ENCODE results near the gene TIAL1.
"Not testable (repeated sequence)": the region's sequence is repeated elsewhere in the genome, so short reads cannot be mapped to it uniquely, and the experiment has no call there.

The TIAL1 gene

DNA sequence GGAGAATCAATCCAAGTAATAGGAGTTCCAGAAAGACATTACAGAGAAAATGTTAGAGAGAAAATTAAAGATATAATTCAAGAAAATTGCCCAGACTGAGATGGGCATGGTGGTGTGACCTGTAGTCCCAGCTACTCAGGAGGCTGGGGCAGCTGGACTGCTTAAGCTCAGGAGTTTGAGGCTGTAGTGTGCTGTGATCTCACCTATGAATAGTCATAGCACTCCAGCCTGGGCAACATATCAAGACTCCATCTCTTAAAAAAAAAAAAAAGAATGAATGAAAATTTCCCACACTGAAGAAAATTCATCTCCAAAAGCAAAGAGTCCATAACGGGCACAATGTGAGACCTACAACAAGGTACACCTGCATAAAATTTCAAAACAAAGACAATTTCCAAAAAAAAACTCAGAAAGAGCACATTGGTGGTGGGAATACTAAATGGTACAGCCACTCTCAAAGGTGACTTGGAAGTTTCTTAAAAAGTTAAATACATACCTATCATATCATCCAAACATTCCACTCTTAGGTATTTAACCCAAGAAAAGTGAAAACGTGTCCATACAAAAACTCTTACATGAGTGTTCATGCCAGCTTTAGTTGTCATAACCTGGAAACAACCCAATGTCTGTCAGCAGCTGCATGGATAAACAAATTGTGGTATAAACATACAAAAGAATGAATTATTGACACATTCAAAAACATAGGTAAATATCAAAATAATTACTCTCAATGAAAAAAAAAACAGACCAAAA is 47.3 kb downstream of the TIAL1 start:
- DNase-seq (ENCODE audit: low read depth), result no peak

- DNase-seq (ENCODE audit: low read depth), result no peak
These were observed 50.8 kb downstream of the TIAL1 start for GRCh38 chr10:119546009-119546408.

- no peak for DNase-seq (ENCODE audit: low read depth)
These were observed 51.5 kb downstream of the TIAL1 start for GRCh38 chr10:119545310-119545709.

GRCh38 chr10:119543814-119544642 is 52.7 kb downstream of the TIAL1 start:
- DNase-seq (ENCODE audit: low read depth), result no peak

DNA sequence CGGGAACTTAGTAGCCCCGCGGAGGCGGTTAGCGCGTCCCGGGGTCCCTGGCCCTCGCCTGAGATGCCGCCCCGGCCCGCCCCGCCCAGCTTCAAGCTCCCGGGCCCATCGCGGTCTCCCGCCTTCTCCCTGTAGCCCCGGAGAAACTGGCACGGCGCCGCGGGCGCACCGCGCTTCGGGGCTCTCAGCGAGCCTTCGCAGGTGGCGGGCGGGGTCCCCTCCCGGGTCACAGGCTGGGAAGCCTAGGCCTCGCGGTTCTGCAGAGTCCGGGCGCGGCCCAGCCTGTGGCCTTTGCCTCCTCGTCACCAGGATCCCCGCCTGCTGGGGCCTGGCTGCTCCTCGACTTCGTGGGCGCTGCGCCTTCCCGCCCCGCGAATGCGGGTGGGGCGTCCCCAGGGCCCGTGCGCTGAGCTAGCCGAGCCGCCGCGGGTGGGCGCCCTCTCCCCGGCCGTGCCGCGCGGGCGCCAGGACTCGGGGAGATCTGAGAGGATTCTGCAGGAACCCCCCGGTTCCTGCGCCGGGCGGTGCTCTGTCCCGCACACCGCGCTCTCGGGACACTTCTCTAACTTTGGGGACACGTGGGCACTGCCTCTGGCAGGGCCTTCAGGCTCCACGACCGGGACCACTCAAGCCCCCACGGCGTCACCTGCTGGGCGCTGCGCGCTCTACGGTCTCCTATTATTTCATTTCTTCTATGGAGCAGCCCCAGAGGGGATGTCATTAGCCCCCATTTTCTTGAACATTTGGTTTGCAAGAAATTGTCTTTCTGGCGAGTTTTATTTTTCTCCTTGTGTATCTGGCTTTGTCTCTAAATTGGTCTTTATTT is 53.6 kb downstream of the TIAL1 start:
- DNase-seq (ENCODE audit: low read depth), result peak; percentile 61

DNA sequence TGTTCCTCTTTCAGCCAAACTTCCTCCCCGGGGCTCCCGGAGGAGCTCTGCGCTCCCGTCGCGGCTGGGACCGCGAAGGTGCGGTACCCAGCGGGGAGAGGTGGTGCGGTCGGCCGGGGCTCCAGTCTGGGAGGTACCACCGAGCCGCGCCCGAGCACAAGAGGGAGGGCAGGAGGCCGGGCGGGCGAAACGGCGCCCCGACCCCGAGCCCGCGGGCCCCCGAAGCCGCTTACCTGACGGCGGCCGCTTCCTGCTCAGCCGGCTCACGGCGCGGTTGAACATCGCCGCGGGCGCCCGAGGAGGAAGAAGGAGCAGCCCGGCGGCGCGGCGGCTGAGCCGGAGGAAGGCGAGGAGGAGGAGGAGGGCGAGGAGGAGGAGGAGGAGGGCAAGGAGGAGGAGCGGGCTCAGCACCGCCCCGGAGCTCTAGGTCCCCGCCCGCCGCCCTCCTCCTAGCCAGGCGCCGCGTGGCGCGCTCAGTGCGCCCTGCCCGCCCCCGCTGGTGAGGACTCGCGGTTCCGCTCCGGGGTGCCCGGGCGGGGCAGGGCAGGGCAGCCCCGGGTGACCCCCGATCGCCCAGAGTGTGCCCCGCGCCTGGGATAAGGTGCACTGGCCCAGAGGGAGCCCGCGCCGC is 54.3 kb downstream of the TIAL1 start, which contains the start of gene RGS10:
Gene RGS10 (minus strand): TSS at position 363 of the 631 bp plus-strand sequence. CDS start 81 bp downstream, at position 282.
- peak; percentile 89 for DNase-seq (ENCODE audit: low read depth)

- DNase-seq (ENCODE audit: low read depth), result peak; percentile 79
These were observed 55.1 kb downstream of the TIAL1 start for GRCh38 chr10:119541459-119542356.

GRCh38 chr10:119541046-119541445 is 55.7 kb downstream of the TIAL1 start:
- peak; percentile 7 for DNase-seq (ENCODE audit: low read depth)

DNA sequence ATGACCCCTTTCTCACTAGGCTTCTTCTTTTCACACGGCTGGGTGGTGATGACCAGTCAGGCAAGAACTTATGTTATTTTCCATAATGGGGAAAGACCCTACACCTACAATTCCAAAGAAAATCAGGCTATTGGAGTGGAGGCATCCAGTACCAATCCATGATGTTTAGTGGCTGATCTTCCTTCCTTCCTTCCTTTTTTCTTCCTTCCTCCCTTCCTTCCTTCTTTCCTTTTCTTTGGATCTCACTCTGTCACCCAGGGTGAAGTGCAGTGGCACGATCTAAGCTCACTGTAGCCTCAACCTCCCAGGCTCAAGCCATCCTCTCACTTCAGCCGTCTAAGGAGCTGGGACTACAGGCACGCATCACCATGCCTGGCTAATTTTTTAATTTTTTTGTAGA is 56.7 kb downstream of the TIAL1 start:
- DNase-seq (ENCODE audit: low read depth), result no peak

- no peak for DNase-seq (ENCODE audit: low read depth)
These were observed 57.4 kb downstream of the TIAL1 start for GRCh38 chr10:119539359-119539825.

GRCh38 chr10:119538632-119539358 is 58.0 kb downstream of the TIAL1 start:
- no peak for DNase-seq (ENCODE audit: low read depth)

- no peak for DNase-seq (ENCODE audit: low read depth)
These were observed 58.7 kb downstream of the TIAL1 start for GRCh38 chr10:119537953-119538630.

DNA sequence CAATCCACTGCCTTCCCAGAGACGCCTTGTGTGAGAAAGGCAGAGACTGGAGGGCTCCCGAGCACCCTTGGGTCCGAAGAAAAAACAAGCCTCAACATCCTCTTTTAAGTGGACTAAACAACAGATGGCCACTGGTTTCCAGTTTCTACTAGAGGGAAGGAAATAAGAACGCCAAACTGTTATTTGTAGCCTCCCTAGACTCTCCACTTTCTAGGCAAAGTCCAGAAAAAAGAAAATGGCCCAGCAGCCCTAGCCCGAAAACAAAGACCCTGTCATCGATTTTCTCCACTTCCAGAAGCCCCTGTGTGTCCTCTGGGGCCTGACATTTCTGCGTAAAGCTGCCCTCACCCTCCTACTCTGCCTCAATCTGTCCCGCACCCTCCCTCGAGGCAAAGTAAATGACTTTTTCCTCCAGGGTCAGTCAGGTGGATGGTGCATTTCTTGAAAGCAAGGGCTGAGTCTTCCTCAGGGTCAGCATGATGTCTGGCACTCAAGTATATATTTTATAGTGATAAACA is 60.2 kb downstream of the TIAL1 start:
- DNase-seq (ENCODE audit: low read depth), result no peak

DNA sequence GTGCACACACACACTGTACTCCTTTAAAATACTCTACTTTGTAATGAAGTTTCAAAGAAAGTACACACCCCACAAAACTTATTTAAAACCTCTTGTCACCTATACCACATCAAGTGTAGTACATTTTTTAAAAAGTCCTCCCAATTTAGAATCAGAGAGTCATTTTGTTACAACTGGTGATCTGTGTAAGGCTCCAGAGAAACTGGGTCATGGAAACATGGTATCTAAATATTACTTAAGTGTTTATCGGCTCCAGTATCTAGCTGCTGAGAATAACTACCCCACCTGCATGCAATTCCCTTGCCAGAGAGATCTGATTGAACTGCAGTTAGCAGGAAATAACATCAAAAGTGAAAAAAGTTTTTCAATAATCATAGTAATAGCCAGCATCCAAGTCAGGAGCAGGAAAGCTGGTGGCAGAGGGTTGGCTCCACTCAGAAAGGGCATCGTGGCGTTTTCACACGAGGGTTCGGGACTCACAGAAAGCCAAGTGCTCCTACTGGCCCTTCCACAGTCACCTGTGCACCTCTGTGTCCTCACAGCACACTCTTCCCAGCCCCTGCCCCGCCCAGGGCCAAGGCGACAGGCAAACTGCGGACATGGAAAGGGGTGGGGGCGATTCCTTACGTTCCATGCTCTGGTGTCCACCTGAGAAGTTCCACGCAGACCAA is 60.8 kb downstream of the TIAL1 start:
- DNase-seq (ENCODE audit: low read depth), result no peak

- no peak for DNase-seq (ENCODE audit: low read depth)
These were observed 61.5 kb downstream of the TIAL1 start for GRCh38 chr10:119535305-119535704.

DNA sequence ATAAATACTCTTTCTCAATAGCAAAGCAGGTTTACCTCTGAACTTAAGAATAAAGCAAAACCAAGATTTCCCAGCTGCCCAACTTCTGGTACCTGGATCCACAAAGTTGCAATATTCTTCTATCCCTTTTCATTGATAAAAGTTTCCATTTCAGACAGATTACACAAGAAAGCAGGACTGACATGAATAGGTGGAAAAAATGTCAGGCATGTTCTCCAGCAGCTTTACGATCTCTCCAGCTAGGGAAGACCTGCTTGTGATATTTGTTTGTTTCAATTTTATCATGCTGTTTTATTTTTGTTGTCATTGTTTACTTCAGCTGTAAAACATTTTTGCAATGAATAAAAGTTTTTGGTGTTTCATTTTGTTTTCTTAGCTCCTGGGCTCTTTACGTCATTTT is 63.3 kb downstream of the TIAL1 start:
- no peak for DNase-seq (ENCODE audit: low read depth)

- DNase-seq (ENCODE audit: low read depth), result not testable (repeated sequence)
These were observed 64.0 kb downstream of the TIAL1 start for GRCh38 chr10:119532791-119533190.

GRCh38 chr10:119532251-119532650 is 64.5 kb downstream of the TIAL1 start:
- DNase-seq (ENCODE audit: low read depth), result not testable (repeated sequence)

DNA sequence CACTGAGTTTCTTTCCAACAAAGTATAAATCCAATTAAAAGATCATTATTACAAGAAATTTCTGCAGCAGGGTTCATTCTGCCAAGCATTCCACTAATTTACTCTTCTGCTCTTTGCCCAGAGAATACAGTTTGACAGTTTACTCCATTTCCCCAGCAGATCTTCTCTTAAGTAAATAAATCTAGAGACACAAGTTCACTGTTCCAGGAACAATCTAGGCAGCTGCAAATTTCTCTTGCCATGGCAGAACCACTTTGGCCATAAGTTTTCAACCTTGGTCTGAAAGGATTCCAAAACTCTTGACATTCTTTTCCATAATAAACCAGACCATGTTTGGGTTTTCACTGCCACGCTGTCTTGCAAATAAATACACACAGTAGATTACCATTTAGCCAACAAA is 65.7 kb downstream of the TIAL1 start:
- DNase-seq (ENCODE audit: low read depth), result no peak
